CD4-positive, alpha-beta T cell treated with Interleukin-4 for 1 hour (primary cell): ENCODE data around the gene SLC7A10.

Source experiments
- DNase-seq, 2 donors: peaks; one replicate each; pipeline ENCODE4 v3.0.0-alpha.2; 2020 to 2022

The SLC7A10 gene

DNA sequence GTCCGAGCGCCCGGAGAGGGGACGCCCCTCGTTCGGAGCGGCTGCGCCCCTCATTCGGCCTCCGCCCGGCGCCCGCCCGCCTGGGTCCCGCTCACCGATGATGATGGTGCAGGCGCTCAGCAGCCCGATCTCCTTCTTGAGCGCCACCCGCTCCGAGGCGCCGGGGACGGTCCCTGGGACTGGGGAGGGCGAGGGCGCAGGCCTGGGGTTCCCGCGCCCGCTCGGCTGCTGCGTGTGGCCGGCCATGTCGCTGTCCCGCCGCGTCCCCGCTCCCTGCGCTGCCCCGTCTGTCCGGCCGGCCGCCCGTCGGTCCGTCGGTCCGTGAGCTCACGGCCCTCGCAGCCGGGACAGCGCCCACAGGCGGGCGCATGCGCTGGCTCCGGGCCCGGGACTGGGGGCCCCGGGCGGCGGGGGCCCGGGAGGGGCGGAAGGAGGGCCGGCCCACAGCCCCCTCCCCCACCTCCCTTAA is at the start of gene SLC7A10:
Gene SLC7A10, minus strand, starts transcription at position 393 of the 469 bp plus-strand sequence. Its CDS starts 147 bp downstream, at position 246.
- DNase-seq: no peak

GRCh38 chr19:33274663-33275558 is 49.3 kb upstream of the SLC7A10 start:
- DNase-seq: no peak

DNA sequence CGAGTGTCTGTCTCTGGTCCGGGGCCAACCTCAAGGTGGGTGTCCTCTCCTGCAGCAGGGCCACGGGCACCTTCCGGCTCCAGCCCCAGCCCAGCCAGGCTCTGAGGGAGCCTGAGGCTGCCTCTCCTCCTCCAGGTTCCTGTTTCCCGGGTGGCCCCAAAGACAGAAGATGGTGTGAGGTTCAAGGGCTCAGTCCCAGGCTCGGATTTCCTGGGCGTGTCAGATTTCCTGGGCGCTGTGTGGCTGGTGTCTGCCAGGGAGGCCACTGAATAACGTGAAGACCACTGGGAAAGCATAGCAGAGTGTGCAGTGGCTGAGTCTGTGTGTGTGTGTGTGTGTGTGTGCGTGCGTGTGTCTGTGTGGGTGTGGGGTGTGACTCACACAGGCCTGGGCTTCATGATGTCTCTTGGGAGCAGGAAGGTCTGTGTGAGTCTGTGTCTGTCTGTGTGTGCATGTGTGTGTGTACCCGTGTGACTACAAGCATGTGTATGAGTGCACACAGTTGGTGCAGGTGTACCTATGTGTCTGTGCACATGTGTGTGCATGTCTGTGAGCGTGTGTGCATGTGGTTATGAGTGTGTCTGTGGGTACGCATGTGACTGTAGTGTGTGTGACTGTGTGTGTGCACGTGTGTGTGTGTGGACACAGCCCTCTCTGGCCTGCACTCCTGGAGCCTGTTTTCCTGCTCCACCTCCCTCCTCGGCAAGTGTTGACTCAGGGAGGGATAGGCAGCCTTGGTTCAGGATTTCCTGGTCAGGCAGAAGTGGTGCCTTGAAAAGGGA is 48.4 kb upstream of the SLC7A10 start:
- peak in 1 of 2 donors; percentile 56 for DNase-seq

GRCh38 chr19:33273065-33273736 is 47.6 kb upstream of the SLC7A10 start:
- no peak for DNase-seq

GRCh38 chr19:33271246-33272021 is 45.8 kb upstream of the SLC7A10 start:
- no peak for DNase-seq

- no peak for DNase-seq
Observed at GRCh38 chr19:33270769-33271168, 45.1 kb upstream of the SLC7A10 start.

DNA sequence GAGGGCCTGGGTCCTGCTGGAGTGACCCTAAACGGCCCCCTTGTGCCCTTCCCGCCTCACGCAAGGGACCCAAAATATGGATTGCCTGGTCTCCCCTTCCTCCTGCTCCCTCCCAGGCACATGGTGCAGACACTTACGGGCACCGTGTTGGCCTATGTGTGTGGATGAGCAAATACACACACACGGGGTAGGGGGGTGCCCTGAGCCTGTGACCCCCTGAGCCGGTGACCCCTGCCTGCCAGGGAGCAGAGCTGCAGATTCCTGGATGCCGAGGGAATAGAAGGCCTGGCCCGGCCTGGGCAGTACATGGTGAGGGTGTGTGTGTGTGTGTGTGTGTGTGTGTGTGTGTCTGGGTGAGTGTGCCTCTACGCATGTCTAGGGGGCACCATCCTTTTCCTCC is 43.4 kb upstream of the SLC7A10 start:
- no peak for DNase-seq

GRCh38 chr19:33268162-33268991 is 42.7 kb upstream of the SLC7A10 start:
- DNase-seq: peak in 1 of 2 donors; percentile 27

DNA sequence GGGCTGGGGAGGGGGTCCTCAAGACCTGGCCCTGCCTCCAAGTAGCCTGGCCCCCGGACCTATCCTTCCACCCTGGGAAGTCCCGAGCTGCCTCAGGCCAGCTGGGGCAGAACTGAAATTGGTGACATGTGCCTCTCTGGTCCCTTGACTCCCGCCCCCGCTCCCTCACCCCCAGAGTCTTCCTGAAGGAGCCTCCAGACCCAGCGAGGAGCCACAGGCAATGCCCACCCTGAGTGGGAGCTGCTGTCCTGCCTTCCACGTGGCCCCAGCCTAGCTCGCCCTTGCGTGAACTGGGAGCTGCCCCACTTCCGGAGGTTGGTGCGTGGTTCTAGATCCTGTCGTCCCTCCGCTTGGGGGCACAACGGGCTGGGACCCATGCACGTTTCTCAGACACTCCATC is 42.1 kb upstream of the SLC7A10 start:
- DNase-seq: no peak

DNA sequence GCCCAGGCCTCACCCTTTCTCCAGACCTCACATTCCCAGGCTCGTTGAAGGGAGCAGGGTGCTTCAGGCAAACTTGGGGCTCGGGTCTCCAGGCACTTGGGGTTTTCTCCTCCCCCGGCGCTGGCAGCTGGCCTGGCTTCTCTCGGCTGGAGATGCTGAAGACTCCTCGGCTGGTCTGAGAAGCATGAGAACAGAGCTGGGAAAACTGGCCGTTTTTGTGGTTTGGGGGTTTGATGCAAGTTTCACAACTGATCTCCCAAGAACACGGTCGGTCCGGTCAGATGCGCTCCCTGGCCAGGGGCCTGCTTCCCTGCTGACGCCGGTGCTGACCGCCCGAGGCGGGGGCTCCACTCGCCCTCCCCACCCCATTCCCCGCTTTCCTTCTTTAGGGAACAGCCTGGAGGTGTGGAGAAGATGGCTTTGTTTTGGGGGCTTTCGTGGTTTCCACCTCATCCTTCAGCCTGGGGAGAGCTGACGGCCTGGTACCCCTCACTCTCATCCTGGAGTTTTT is 41.4 kb upstream of the SLC7A10 start:
- DNase-seq: no peak

GRCh38 chr19:33264881-33265445 is 39.3 kb upstream of the SLC7A10 start:
- DNase-seq: no peak

- DNase-seq: no peak
Observed at GRCh38 chr19:33263325-33264023, 37.8 kb upstream of the SLC7A10 start.

- no peak for DNase-seq
Observed at GRCh38 chr19:33261511-33262189, 36.0 kb upstream of the SLC7A10 start.

DNA sequence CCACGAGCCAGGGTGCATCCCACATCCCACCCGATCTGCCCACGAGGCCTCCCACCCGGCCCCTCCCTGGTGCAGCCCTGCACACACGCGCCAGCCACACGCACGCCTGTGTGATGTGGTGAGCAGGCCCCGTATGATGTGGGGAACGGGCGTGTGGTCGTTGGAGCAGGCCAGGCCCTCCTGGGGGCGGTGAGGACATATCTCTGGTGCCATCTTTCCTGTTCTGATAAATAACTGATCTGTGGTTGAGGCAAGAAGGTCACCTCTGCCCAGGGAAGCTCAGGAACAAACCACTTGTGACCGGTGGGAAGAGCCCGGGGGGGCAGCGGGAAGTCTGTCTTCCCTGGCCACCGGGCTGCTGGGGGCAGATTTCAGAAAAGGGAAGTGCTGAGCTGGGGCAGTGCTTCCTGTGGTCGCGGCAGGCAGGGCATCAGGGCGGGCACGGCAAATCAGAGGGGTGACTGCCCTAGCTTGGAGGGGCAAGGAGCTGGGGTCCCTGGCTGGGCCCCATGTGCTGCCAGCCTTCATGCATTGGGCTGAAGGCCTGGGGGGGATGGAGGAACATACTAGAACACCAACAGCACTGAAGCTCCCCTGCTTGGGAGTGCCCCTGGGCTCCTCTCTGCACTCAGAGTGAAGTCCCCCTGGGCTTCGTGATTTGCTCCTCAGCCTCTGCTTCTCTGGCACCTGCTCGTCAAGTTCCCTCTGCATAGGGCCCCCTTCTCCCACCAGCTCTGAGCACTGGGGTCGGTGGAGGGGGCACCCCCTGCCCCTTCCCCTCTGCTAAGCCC is 35.2 kb upstream of the SLC7A10 start:
- peak in 1 of 2 donors; percentile 35 for DNase-seq

DNA sequence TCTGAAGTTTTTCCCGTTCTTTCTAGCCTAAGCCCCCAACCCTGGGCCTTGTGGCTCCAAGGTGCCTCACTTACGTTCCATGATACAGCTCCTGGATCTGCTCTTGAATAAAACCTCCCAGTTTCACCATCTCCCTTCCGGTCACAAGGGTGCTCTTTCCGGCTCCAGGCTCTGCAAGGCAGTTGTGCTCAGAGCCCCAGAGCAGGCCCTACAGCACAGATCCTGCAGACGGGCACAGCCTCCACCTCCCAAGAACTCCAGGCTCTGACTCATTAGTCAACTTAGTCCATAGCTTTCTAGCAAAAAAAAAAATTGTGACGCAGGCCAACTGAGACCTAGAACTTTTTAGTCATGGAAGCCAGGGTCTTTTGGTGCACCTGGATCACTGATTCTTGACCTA is 33.9 kb upstream of the SLC7A10 start:
- DNase-seq: peak in 1 of 2 donors; percentile 49

DNA sequence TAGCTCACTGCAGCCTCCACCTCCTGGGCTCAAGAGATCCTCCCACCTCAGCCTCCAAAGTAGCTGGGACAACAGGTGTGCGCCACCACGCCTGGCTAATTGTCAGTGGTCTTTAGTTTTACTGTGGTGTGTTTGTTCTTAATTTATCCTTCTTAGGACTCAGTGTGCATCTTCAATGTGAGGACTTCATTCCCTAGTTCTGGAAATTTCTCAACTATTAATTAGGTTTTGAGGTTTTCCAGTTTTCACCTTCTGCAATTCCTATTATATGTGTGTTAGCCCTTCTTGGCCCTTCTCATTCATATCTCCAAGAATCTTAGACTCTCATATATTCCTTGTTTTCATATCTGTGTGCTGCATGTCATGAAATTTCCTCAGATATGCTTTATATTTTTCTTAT is 32.2 kb upstream of the SLC7A10 start:
- DNase-seq: no peak

DNA sequence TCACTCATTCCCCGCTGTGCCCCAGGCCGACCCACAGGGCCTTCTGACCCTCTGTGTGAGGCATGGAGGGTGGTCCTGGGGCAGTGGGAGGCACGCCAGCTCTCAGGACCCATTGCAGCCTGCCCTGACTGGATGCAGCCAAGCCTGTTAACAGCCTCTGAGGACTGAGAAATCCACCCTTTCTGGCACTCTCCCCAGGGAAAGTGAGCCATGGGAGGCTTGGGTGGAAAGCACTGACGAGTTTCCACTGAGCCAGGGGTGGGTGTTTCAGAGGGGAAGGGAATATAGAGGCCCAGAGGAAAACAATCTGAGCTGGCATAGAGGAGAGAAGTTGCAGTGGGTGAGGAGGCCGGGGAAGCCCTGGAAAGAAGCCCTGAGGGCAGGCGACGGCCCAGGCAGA is 30.6 kb upstream of the SLC7A10 start:
- DNase-seq: no peak

DNA sequence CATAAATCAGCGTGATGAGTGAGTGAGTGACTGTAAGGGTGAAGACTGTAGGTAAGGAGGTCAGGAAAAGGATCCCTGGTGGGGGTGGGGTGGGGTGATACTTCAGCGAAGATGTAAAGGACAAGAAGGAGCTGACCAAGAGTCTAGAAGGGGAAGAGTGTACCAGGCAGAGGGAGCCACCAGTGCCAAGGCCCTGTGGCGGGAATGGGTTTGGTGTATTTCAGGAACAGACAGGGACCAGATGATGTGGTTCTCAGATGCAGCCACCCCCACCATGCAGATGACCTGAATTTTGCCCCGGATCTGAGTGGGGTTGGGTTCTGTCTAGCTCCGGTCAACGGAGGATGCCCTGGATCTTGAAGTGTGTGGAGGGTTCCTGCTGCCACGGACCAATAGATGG is 30.1 kb upstream of the SLC7A10 start:
- no peak for DNase-seq
